Tibial artery (tissue), 4 donors: ENCODE results near the gene CDX1.
A peak's percentile ranks its signal among the peaks of the same experiment; 100 is the strongest.

Experiments used
- DNase-seq, 2 donors: peaks; one replicate each; pipeline ENCODE4 v3.0.0-alpha.2; 2019
- H3K27ac ChIP-seq, 2 donors: fragments of 200-600 bp; sonication (generic) in 1 of 2; 1 replicate in 1 of 2; 2 replicates in 1 of 2; pipeline ENCODE4 v1.5.1; 2018 to 2019; ENCODE audit warnings: mild to moderate bottlenecking in 1 of 2
- H3K27me3 ChIP-seq, 2 donors: fragments of 200-600 bp; sonication (generic) in 1 of 2; one replicate each; pipeline versions ENCODE4 v1.5.1 to v1.6.0; 2016 to 2019
- H3K36me3 ChIP-seq, 3 donors: fragments of 200-600 bp; sonication (generic) in 2 of 3; one replicate each; pipeline ENCODE4 v1.5.1; 2016 to 2019; ENCODE audit warnings: mild to moderate bottlenecking in 2 of 3
- H3K4me1 ChIP-seq, 4 donors: fragments of 200-600 bp; sonication (generic) in 2 of 4; 1 replicate in 3 of 4; 2 replicates in 1 of 4; pipeline ENCODE4 v1.5.1; 2016 to 2019
- H3K4me3 ChIP-seq, 2 donors: fragments of 200-600 bp; sonication (generic) in 1 of 2; 1 replicate in 1 of 2; 2 replicates in 1 of 2; pipeline ENCODE4 v1.5.1; 2018 to 2019; ENCODE audit warnings: mild to moderate bottlenecking in 2 of 2
- H3K9me3 ChIP-seq, 3 donors: fragments of 200-600 bp; sonication (generic) in 1 of 3; one replicate each; pipeline ENCODE4 v1.5.1; 2016 to 2019
- CTCF ChIP-seq, 2 experiments: fragments of 200-600 bp in 1 of 2; fragments of 450-650 bp in 1 of 2; IDR thresholded peaks; one replicate each; pipeline ENCODE4 v1.5.1; 2017 to 2019; ENCODE audit warnings: antibody characterized with exemption in 2 of 2, mild to moderate bottlenecking in 1 of 2, moderate library complexity in 1 of 2
- intact Hi-C: fragments of 100-400 bp; cut with DNase I; formaldehyde crosslinking; loops from one replicate; pipeline ENCODE4 v1.15.0; 2023; ENCODE audit warnings: low total_unique reads

CDX1 gene

GRCh38 chr5:150120617-150121447 lies 45.7 kb upstream of the CDX1 start:
- peak overlapping the region; percentile 29 to 46 for H3K27ac ChIP-seq
- H3K36me3 ChIP-seq = peaks cover 99 to 100% (median 99%) of the 10 kb centered on the region in 3 donors
- H3K4me3 ChIP-seq = no peak overlapping the region
- DNase-seq = peak; percentile 19 to 60
- H3K4me1 ChIP-seq = no peaks in the 10 kb centered on the region
- TF ChIP-seq CTCF (IDR thresholded peaks at IDR 0.05) = no peak
- no peaks in the 10 kb centered on the region for H3K27me3 ChIP-seq
- intact Hi-C loops = no loop called here
- H3K9me3 ChIP-seq = no peaks in the 10 kb centered on the region

GRCh38 chr5:150121448-150122157 lies 45.0 kb upstream of the CDX1 start:
- H3K4me1 ChIP-seq = no peaks in the 10 kb centered on the region
- peak; percentile 16 to 66 for DNase-seq
- intact Hi-C loops = no loop called here
- peaks cover 99 to 100% (median 99%) of the 10 kb centered on the region in 3 donors for H3K36me3 ChIP-seq
- TF ChIP-seq CTCF (IDR thresholded peaks at IDR 0.05) = no peak
- no peaks in the 10 kb centered on the region for H3K27me3 ChIP-seq
- H3K9me3 ChIP-seq = no peaks in the 10 kb centered on the region
- peak overlapping the region; percentile 29 to 46 for H3K27ac ChIP-seq
- no peak overlapping the region for H3K4me3 ChIP-seq

GRCh38 chr5:150122158-150122510 lies 44.4 kb upstream of the CDX1 start:
- H3K27me3 ChIP-seq = no peaks in the 10 kb centered on the region
- H3K27ac ChIP-seq = peak overlapping the region; percentile 15 to 46
- H3K36me3 ChIP-seq = peaks cover 99 to 100% (median 100%) of the 10 kb centered on the region in 3 donors
- peak; percentile 20 to 63 for DNase-seq
- no peaks in the 10 kb centered on the region for H3K9me3 ChIP-seq
- intact Hi-C loops = no loop called here
- H3K4me3 ChIP-seq = no peak overlapping the region
- H3K4me1 ChIP-seq = no peaks in the 10 kb centered on the region
- TF ChIP-seq CTCF (IDR thresholded peaks at IDR 0.05) = no peak

- no peaks in the 10 kb centered on the region for H3K4me1 ChIP-seq
- DNase-seq = peak; percentile 15 to 65
- no peak for TF ChIP-seq CTCF (IDR thresholded peaks at IDR 0.05)
- intact Hi-C loops = no loop called here
- no peaks in the 10 kb centered on the region for H3K27me3 ChIP-seq
- peak overlapping the region; percentile 15 to 46 for H3K27ac ChIP-seq
- no peaks in the 10 kb centered on the region for H3K9me3 ChIP-seq
- H3K36me3 ChIP-seq = peaks cover 96 to 100% (median 99%) of the 10 kb centered on the region in 3 donors
- no peak overlapping the region for H3K4me3 ChIP-seq
These were observed 43.8 kb upstream of the CDX1 start for GRCh38 chr5:150122536-150123481.

GRCh38 chr5:150123542-150123941 lies 43.0 kb upstream of the CDX1 start:
- H3K27ac ChIP-seq = peak overlapping the region in 1 of 2 donors; percentile 46
- TF ChIP-seq CTCF (IDR thresholded peaks at IDR 0.05) = no peak
- no peaks in the 10 kb centered on the region for H3K27me3 ChIP-seq
- H3K4me1 ChIP-seq = no peaks in the 10 kb centered on the region
- no peak for DNase-seq
- H3K9me3 ChIP-seq = no peaks in the 10 kb centered on the region
- H3K36me3 ChIP-seq = peaks cover 96 to 100% (median 99%) of the 10 kb centered on the region in 3 donors
- H3K4me3 ChIP-seq = no peak overlapping the region
- intact Hi-C loops = no loop called here
